OCI-M2 (cell line): ENCODE results near the gene PEPD.

Experiments used
- DNase-seq: peaks from one replicate; lab custom pipeline; 2025; ENCODE audit not compliant: unreplicated experiment; lab: John Stamatoyannopoulos, UW

The PEPD gene

GRCh38 chr19:33473653-33474305 lies 47.8 kb downstream of the PEPD start:
- no peak for DNase-seq

- no peak for DNase-seq
Measured at GRCh38 chr19:33472691-33473652, 48.6 kb downstream of the PEPD start.

GRCh38 chr19:33472226-33472625 lies 49.4 kb downstream of the PEPD start:
- no peak for DNase-seq

DNA sequence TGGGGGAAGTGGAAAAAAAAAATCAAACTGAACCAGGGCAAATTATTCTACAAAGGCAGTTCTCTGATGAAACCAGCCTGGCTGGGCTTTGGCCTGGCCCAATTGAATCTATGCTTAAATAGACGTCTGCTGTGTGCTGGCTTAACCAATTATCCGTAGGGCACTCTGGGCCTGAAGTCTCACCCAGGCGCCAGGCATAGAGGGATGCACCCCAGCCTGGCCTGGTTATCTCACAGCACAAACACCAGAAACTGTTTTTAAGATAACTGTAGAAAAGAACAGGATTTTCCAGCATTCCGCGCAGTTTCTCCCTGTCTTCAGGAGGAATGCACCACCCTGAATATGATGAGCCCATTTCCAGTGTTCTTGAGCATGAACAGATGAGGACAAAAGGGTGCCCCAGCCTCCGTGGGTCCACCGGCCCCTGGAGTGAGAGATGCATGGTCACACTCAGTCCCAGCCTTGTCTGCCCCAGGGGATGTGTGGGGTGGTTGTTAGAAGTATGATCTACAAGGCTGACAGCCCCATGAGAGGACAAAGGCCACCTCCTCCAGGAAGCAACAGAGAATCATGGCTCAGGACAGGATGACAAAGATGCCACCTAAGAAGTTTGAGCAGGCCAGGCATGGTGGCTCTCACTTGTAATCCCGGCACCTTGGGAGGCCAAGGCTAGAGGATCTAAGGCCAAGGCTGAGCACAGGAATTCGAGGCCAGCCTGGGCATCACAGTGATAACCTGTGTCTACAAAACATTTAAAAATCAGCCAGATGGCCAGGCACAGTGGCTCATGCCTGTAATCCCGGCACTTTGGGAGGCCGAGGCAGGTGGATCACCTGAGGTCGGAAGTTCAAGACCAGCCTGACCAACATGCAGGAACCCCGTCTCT lies 50.2 kb downstream of the PEPD start:
- no peak for DNase-seq

DNA sequence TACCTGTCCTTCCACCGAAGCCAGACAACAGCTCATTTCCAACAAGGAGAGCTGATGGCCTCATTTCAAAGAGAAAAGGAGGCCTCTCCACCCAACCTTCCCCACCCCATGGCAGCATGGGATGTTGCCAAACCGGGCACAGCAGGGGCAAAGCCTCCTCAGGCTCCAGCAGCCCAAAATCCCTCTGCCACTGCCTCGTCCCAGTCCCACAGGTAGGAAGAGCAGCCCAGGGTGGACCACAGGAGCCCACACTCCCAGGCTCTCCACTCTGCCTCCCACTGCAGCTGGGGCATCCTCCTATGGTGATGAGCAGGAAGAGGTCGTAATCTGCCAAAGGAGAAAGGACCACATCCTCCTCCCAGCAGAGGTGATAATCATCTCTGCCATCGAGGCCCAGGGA lies 50.9 kb downstream of the PEPD start:
- no peak for DNase-seq

DNA sequence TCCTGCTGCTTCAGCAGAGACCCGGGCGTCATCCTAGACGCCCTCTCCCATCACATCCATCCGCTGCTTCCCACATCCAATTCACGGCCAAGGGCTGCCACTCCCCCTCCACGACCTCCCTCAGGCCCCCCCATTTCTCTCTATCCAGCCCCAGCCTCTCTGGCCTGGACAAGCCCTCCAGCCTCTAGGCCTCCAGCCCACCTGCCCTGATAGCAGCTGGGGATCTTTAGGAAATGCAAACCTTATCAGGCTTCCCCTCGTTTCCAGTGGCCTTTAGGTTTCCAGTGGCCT lies 51.6 kb downstream of the PEPD start:
- DNase-seq: no peak

DNA sequence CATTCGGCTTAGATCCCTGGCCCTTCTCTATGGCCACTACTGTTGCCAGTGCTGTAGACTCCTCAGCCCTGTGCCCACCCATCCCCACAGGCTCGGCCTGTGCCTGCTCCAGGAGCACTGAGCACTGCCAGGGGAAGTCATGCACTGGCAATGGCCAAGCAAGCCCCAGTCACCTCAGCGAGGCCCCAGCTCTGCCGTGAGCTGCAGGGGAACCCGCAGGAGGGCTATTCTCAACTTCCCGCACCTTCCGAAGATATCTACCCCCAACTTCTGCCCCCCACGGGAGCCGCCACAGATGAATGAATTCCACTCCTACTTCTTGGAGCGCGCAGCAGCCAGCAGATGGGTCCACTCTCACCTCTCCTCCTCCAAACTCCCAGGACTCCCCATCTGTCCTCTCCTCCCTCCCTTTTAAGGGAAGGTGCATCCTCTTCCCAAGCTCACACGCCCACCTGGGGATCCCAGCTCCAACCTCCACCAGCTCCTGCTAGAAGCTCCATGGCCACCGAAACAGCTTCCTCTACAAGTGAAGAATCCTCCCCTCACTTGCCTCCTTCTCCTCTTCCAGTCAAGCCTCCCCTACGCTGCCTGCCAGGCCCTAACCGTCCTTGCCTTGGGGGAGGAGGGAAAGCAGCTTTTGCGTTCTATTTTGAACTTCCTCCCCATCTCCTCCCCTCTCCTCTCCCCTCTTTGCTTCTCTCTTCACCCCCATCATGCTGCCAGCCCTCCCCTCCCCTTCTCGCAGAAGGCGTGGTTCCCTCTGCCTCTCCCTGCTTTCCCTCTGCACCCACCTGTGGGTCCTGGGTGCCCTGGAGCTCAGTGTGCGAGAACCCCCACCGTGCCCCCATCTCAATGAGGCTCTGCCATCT lies 52.2 kb downstream of the PEPD start:
- DNase-seq: no peak

GRCh38 chr19:33468361-33469170 lies 53.0 kb downstream of the PEPD start:
- DNase-seq: no peak

DNA sequence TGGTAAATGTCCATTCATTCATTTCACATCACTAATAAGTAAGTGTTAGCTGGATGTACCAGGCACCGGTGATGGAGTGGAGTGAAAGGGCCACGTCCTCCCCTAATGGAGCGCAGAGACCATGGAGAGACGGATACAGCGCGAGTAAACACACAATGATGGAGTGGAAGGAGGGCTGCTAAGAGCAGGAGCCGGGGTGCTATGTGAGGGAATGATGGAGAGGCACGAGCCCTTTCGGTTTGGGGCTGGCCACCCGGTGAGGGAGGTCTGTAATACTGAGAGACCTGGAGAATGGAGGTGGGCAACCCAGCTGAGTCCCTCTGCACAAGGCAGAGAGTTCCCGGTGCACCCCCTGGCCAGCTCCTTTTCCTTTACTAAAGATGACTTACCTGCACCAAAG lies 53.7 kb downstream of the PEPD start:
- no peak for DNase-seq

GRCh38 chr19:33465834-33466233 lies 55.8 kb downstream of the PEPD start:
- no peak for DNase-seq

GRCh38 chr19:33465371-33465770 lies 56.2 kb downstream of the PEPD start:
- DNase-seq: no peak

- no peak for DNase-seq
Measured at GRCh38 chr19:33464733-33465115, 56.9 kb downstream of the PEPD start.

GRCh38 chr19:33464010-33464732 lies 57.4 kb downstream of the PEPD start:
- no peak for DNase-seq

GRCh38 chr19:33463199-33463598 lies 58.4 kb downstream of the PEPD start:
- no peak for DNase-seq

DNA sequence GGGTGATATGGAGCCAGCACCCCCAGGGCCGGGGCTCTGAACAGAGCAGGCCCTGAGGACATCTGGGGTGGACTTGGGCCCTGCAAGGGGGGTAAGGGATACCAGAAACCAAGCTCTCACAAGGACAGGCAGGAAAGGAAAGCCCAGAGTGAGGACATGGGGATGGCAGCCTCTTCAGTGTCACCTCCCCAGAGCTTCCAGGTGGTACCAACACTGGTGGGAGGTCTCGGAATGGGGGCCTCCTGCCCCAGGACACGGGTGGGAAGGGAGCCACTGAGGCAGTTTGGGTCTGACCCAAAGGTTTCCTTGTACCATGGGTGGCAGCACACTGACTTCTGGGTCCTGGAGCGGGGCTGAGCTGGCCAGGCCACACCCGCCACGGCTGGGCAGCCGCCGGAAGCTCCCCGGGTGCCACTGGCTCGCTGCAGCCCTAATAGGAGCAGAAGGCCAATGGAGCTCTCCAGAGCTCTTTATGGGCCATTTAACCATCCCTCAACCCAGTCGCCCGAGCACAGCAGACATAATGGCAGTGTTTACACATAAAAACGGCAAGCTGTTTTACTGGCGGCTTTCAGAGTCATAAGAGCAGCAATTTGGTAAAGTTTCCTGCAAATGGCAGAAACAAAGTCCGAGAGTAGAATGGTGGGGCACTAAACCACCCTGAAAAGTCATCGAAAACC lies 59.3 kb downstream of the PEPD start:
- no peak for DNase-seq

DNA sequence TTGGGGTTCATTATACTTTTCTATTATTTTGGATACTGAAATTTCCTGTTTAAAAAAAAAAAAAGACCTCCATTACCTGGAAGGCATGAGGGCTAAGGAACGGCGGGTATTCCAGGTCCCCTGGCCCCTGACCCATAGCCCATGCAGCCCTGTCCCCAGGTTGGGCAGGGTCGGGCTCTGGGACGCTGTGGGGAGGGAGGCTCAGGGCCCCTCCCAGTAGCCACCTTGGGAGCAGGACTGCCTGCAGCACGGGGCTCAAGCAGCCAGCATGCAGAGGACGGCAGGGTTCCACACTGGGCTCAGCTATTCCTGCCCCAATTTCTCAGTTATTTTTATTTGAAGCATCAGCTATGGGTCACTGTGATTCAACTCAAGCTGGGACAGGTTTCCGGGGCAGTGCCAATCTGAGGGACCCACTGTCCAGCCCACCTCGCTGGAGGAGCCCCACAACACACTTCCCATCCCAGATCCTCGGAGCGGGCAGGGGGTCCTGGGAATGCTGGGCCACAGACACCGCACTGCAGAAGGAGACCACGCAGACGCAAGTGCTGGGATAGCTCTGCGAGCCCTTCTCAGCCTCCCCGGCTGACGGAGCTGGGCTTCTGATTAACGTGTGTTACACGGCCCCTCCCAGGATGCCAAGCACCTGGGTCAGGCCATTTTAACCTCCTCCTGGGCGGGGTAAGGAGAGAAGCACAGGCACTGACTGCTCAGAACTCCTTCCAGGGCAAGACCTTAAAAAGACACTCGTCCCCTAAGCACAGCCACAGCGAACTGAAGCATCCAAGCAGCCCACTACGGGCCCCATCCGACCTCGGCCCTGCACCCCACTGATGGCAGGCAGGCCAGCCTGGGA lies 60.1 kb downstream of the PEPD start:
- no peak for DNase-seq

- no peak for DNase-seq
Measured at GRCh38 chr19:33460221-33460908, 61.2 kb downstream of the PEPD start.
